Effector memory CD4-positive, alpha-beta T cell (primary cell): ENCODE data around the gene BGN.

Source experiments
- DNase-seq, 3 donors: peaks; one replicate each; pipeline ENCODE4 v3.0.0-alpha.2; 2020
- H3K27ac ChIP-seq: 2 replicates; pipeline ENCODE4 v1.7.0; 2013; ENCODE audit warnings: mild to moderate bottlenecking, low read length, moderate library complexity; ENCODE audit not compliant: insufficient read depth, poor library complexity, severe bottlenecking
- H3K27me3 ChIP-seq: replicated peaks from 2 replicates; pipeline ENCODE4 v1.7.0; 2013; ENCODE audit warnings: mild to moderate bottlenecking, low read length; ENCODE audit not compliant: insufficient read depth, control insufficient read depth, poor library complexity, severe bottlenecking
- H3K36me3 ChIP-seq: 2 replicates; pipeline ENCODE4 v1.7.0; 2013; ENCODE audit warnings: mild to moderate bottlenecking, low read length, moderate library complexity; ENCODE audit not compliant: control insufficient read depth, insufficient read depth
- H3K4me1 ChIP-seq: 2 replicates; pipeline ENCODE4 v1.7.0; 2013; ENCODE audit warnings: low read length, mild to moderate bottlenecking; ENCODE audit not compliant: control insufficient read depth, insufficient read depth, poor library complexity, severe bottlenecking
- H3K4me3 ChIP-seq: 2 replicates; pipeline ENCODE4 v1.7.0; 2013; ENCODE audit warnings: low read length, low read depth, mild to moderate bottlenecking; ENCODE audit not compliant: insufficient read depth, poor library complexity, severe bottlenecking
- H3K9me3 ChIP-seq: 2 replicates; pipeline ENCODE4 v1.7.0; 2013; ENCODE audit warnings: mild to moderate bottlenecking, low read length, moderate library complexity; ENCODE audit not compliant: control insufficient read depth

Gene BGN

DNA sequence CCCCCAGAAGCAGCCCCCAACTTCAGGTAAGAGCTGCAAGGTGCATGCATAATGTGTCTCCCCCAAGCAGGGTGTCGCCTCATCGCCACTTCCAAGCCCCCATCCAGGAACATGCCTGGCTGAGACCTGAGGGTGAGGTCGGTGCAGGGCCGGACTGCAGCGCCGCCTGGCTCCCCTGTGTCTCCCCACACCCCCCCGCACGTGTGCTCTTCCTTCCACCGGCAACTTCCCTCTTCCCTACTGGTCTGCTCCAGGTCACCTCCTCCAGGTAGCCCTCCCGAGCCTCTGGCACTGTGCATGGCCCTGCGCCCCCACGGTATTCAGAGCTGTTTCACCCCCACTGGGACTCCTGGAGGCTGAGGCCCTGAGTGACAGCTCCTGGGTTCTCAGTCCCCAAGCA is 2.2 kb upstream of the BGN start:
- H3K27ac ChIP-seq = no peak overlapping the region
- no peaks in the 10 kb centered on the region for H3K27me3 ChIP-seq

DNA sequence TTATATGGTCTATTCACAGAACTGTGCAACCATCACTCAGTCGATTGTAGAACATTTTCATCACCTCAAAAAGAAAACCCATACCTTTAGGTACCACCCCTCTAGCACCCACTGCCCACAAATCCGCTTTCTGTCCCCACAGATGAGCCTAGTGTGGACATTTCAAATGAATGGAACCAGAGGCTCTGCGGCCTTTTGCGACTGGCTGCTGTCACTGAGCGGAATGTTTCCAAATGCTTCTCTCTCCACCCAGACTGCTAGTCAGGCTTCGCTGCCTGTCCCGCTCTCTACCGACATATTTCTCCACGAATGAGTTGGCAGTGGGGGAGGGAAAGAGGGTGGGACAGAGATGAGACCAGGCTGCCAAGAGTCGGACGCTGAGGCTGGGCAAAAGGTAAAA is 1.7 kb upstream of the BGN start:
- Histone ChIP-seq H3K4me1 (no peaks in the 10 kb centered on the region), H3K27ac (no peak overlapping the region), H3K27me3 (no peaks in the 10 kb centered on the region), H3K4me3 (no peak overlapping the region), H3K36me3 (no peaks in the 10 kb centered on the region), H3K9me3 (no peaks in the 10 kb centered on the region)
- DNase-seq = no peak

More for the DNA sequence above, 2.2 kb upstream of the BGN start:
- no peaks in the 10 kb centered on the region for H3K4me1 ChIP-seq
- H3K36me3 ChIP-seq = no peaks in the 10 kb centered on the region
- no peak for DNase-seq
- H3K9me3 ChIP-seq = no peaks in the 10 kb centered on the region
- no peak overlapping the region for H3K4me3 ChIP-seq

DNA sequence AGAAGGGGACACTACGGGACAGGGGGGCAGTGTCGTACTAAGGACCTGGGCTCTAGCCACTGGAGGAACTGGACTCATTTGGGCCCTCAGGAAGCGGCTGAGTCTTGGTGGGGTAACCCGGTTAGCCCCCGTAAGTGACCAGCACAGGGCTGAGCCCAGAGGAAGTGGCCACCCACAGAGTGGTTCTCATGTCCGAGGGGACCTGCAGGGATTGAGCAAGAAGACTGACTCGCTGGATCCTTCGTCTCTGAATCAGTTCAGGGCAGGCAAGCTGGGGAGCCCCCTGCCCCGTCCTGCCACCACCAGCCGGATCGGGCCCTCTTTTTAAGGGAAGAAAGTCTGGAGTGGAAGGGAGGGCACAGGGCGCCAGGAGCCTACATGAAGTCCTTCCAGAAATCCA is 719 bp upstream of the BGN start:
- DNase-seq = no peak
- Histone ChIP-seq H3K4me3 (no peak overlapping the region), H3K9me3 (no peaks in the 10 kb centered on the region), H3K27ac (no peak overlapping the region), H3K27me3 (no peaks in the 10 kb centered on the region), H3K4me1 (no peaks in the 10 kb centered on the region), H3K36me3 (no peaks in the 10 kb centered on the region)

DNA sequence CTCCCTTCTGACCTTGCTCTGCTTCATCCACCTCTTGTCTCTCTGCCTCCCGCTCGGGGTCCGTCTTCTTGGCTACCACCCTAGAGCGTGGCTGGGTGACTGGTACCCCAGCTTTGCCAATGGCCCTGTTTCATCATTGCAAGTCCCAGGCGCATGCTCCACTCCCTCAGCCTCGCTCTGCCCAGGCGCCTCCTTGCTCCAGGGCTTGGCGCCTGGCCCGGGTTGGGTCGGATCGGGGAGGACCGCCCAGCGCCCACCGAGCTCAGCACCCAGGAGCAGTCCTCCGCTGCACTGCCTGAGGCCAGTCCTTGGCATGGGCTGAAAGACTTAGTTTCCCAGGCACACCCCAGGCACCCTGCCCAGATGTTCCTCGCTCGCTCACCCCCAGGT is 577 bp downstream of the BGN start:
- Histone ChIP-seq H3K27ac (no peak overlapping the region), H3K9me3 (no peaks in the 10 kb centered on the region), H3K4me1 (no peaks in the 10 kb centered on the region), H3K27me3 (no peaks in the 10 kb centered on the region), H3K4me3 (no peak overlapping the region), H3K36me3 (no peaks in the 10 kb centered on the region)
- DNase-seq = no peak

DNA sequence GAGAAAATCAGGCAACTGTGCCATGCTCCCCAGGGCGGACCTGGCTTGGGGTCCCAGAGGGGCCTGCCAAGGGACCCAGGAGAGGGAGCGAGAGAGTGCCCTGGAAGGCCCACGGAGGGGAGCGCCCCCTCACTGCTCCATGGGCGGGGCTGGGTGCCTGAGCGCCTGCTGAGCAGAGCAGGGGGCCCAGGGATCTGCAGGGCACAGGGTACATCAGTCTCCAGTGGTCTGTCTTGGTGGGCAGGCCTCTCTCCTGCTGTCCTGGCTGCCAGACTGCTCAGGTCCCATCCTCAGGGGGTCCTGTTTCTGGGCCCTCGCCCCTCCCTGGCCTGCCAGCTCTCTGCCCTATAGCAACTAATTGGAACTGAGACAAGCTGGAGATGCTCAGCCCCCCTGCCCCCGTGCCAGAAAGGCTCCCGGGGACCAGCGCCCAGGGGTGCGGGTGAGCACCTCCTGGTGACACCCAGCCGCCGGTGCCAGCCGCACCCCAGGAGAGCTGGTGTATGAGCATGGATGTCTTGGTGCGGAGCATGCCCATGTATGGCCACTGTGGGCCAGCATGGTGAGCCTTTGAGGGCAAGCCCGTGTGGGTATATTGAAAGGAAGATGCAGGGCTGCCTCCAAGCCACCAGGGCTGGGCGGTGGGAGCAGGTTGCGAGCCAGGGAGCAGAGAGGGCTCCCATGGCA is 1.3 kb downstream of the BGN start:
- H3K27ac ChIP-seq = no peak overlapping the region
- no peaks in the 10 kb centered on the region for H3K4me1 ChIP-seq
- H3K9me3 ChIP-seq = no peaks in the 10 kb centered on the region
- no peaks in the 10 kb centered on the region for H3K36me3 ChIP-seq
- no peak for DNase-seq
- H3K4me3 ChIP-seq = no peak overlapping the region
- H3K27me3 ChIP-seq = no peaks in the 10 kb centered on the region

DNA sequence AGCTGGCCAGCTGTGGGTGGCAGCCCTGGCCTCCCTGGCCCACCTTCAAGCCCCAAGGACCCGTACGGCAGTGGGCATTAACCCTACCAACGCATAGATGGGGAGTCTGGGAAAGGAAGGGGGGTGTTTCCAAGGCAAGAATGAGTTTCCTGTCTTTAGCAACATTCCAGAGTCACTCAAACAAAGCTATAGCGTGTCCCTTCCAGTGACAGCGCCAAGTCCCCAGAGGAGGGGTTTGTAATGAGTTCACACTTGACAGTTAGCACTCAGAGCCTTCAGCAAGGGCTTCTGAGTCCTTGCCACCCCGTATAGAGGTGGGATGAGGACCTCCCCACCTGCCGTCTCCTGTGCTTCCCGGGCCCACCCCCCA is 1.8 kb downstream of the BGN start:
- Histone ChIP-seq H3K4me1 (no peaks in the 10 kb centered on the region), H3K27me3 (no peaks in the 10 kb centered on the region), H3K9me3 (no peaks in the 10 kb centered on the region), H3K27ac (no peak overlapping the region), H3K36me3 (no peaks in the 10 kb centered on the region), H3K4me3 (no peak overlapping the region)
- DNase-seq = no peak

DNA sequence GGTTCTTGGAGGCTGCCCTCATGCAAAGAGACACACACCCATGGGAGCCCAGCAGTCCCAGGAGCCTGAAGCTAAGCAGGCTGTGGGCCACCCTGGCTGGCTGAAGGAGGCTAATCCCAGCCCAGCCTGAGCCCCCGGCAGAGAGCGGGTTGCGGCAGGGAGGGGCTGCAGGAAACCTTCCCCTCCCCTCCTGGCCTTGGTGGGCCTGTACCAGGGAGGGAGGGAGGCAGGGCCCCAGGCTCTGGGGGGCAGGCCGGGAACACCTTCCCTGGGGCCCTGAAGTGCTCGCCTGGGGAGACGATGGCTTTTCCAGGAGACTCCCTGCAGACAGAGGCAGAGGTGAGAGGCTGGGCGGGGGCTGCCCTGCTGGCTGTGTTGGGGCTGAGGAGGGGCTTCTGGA is 3.7 kb downstream of the BGN start:
- H3K9me3 ChIP-seq = no peaks in the 10 kb centered on the region
- no peaks in the 10 kb centered on the region for H3K4me1 ChIP-seq
- no peaks in the 10 kb centered on the region for H3K27me3 ChIP-seq
- H3K4me3 ChIP-seq = no peak overlapping the region
- no peaks in the 10 kb centered on the region for H3K36me3 ChIP-seq
- no peak for DNase-seq
- H3K27ac ChIP-seq = no peak overlapping the region

DNA sequence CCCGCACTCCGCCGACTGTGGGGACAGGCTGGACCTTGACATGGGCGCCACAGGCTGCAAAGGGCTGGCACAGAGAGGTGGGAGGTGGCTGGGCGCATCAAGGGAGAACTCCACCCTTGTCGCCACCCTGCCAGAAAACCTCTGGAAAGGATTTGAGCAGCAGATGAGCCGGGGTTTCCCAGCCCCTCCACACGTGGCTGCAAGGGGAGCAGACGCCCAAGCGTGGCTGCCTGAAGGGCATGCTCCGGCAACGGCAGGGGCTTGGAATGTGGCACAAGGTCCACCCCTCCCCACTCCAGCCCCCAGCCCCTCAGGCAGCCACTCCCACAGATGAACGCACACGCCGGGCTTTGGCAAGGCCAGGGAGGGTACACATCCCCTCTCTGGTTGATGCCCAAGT is 4.6 kb downstream of the BGN start:
- no peaks in the 10 kb centered on the region for H3K9me3 ChIP-seq
- H3K27ac ChIP-seq = no peak overlapping the region
- H3K27me3 ChIP-seq = no peaks in the 10 kb centered on the region
- H3K4me3 ChIP-seq = no peak overlapping the region
- H3K36me3 ChIP-seq = no peaks in the 10 kb centered on the region
- H3K4me1 ChIP-seq = no peaks in the 10 kb centered on the region
- no peak for DNase-seq

DNA sequence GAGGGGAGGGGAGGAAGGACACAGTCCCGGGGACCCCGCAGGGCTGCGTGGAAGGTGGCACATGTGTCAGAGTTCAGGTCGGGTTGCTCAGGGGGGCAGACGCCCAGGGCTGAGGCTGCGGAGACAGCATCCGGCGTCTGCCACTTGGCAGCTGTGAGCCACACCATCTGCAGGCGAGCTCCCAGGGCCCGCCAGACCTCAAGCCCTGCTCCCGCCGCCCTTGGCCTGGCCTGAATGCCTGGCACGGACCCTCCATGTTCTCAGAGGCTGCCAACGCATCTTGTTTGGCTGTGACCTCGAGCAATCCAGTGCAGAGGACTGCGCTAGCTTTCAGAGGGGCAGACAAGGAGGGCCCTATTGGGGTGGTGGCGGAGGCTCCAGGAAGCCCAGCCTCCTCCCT is 5.1 kb downstream of the BGN start:
- Histone ChIP-seq H3K27ac (no peak overlapping the region), H3K27me3 (no peaks in the 10 kb centered on the region), H3K4me1 (no peaks in the 10 kb centered on the region), H3K9me3 (no peaks in the 10 kb centered on the region), H3K36me3 (no peaks in the 10 kb centered on the region), H3K4me3 (no peak overlapping the region)
- DNase-seq = no peak

DNA sequence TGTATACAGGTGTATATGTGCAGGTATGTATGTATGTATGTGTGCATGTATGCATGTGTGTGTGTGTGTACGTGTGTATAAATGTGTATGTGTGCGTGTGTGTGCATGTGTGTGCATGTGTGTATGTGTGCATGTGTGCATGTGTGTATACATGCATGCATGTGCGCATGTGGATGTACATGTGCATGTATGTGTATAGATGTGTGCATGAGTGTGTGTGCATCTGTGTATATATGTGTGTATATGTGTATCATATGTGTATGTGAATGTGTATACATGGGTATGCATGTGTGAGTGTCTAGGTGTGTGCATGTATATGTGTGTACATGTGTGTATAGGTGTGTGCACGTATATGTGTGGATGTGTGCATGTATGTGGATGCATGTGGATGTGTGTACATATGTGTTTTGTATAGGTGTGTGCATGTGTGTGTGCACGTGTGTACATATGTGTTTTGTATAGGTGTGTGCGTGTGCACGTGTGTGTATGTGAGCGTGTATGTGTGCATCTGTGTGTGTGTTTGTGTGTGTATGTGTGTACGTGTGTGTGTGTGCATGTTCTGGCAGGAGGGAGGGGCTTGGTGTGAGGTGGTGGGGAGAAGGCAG is 6.0 kb downstream of the BGN start:
- Histone ChIP-seq H3K9me3 (no peaks in the 10 kb centered on the region), H3K4me1 (no peaks in the 10 kb centered on the region), H3K27ac (no peak overlapping the region), H3K36me3 (no peaks in the 10 kb centered on the region), H3K27me3 (no peaks in the 10 kb centered on the region), H3K4me3 (no peak overlapping the region)
- DNase-seq = no peak
